HG02981 (cell line): ENCODE measurements around the gene AKT3.
A peak's percentile ranks its signal among the peaks of the same experiment; 100 is the strongest.
"Not testable (repeated sequence)": the region's sequence is repeated elsewhere in the genome, so short reads cannot be mapped to it uniquely, and the experiment has no call there.

ENCODE experiments used
- ATAC-seq: cut with Tn5 transposase; IDR thresholded peaks from one replicate; pipeline ENCODE4 v1.9.1; 2021; ENCODE audit warnings: mild to moderate bottlenecking, moderate library complexity; ENCODE audit not compliant: unreplicated experiment

The AKT3 gene

DNA sequence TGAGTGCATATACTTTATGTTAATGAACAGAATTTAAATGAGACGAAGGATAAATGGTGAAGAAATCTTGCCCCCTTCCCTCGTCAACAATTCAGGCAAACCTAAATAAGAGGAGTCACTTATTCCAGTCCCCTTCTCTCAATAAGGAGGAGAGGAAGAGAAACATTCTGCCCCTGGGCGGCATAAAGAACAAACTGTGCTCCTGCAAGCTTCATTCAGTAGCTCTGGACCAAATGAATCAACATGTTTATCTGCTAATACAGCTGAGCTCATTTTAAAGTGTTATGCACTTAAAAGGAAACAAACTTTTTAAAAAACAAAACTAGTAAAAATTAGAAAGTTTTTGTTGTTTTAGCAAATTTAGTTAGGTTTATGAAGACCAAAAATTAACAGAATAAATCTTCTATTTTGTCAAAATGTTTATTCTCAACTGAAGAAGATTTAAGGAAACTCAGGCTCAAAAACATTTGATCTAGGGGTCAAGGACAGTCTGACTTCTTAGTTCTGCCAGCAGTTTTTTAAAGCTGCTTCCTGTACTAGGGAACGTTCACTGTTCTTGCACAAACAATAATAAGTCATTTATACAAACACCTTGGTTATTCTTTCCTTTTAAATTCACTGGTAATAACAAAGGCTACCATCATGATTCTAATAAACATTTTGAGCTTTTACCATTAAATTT is 58.3 kb downstream of the AKT3 start:
- no peak for ATAC-seq

DNA sequence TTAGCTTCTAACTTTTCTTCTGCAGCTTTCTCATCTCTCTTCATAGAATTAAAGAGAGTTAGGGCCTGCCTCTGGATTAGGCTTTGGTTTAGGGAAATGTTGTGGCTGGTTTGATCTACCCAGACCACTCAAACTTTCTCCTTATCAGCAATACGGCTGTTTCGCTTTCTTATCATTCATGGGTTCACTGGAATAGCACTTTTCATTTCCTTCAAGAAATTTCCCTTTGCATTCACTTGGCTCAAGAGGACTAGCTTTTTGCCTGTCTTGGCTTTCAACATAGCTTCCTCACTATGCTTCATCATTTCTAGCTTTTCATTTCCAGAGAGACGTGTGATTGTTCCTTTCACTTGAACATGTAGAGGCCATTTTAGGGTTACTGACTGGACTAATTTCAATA is 59.6 kb downstream of the AKT3 start:
- ATAC-seq = no peak

- no peak for ATAC-seq
These were observed 63.5 kb downstream of the AKT3 start for GRCh38 chr1:243786531-243786930.

GRCh38 chr1:243784506-243784905 is 65.5 kb downstream of the AKT3 start:
- no peak for ATAC-seq

DNA sequence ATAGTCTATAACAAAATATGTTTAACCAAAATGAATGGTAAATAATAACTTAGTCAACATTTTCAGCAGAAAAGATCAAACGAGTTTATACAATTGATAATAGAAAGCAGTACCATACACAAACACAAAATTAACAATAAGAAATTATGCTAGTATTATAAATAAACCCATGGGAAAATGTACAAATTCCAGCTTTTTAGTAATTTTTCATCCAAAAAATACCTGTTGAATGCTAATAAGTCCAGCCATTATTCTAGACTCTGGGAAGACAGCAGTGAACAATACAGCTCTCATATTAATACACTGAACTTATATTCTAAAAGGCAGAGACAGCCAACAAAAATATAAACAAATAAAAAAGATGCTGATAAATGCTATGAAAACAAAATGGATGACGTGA is 66.3 kb downstream of the AKT3 start:
- no peak for ATAC-seq

GRCh38 chr1:243772361-243773050 is 77.5 kb downstream of the AKT3 start:
- not testable (repeated sequence) for ATAC-seq

- no peak for ATAC-seq
These were observed 79.2 kb downstream of the AKT3 start for GRCh38 chr1:243770860-243771259.

DNA sequence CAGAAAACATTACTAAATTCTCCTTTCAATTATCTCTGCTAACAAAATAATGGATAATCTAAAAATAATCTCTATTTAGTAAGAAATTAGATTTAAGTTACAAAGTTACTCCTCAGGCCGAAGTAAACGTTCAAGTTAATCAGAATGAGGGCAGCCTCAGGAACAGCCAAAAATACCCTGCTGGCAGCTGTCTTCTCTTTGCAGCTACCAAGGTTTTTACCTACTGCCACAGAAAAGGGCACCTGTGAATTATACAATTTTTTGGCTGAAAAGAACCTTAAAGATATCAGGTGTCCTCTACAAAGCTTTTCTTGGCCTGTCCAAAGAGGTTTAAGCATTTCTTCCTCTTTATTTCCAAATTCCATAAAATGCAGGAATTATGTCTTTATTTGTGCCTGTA is 84.4 kb downstream of the AKT3 start:
- no peak for ATAC-seq

- ATAC-seq = no peak
These were observed 86.2 kb downstream of the AKT3 start for GRCh38 chr1:243763806-243764205.

- no peak for ATAC-seq
These were observed 91.4 kb downstream of the AKT3 start for GRCh38 chr1:243758647-243759046.

DNA sequence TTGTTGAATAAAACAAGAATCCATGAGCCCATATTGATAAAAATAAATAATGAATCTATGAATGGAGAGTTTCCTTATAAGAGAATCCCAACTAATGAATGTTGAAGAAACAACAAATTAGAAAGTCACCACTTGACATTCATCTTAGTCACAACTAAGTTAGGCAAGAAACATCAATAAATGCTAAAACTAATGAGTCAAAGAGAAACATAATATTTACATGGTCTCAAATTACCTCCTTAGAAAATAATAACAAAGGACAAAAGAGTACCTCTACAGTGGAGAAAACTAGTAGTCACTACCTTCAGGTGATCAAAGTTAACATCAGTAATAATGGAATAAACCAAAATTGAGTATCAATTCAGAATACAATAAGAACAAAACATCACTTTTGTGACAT is 93.5 kb downstream of the AKT3 start:
- ATAC-seq = no peak

GRCh38 chr1:243754348-243754747 is 95.7 kb downstream of the AKT3 start:
- no peak for ATAC-seq

GRCh38 chr1:243751506-243751905 is 98.5 kb downstream of the AKT3 start:
- ATAC-seq = no peak

GRCh38 chr1:243748706-243749283 is 101.2 kb downstream of the AKT3 start:
- peak; percentile 97 for ATAC-seq

GRCh38 chr1:243748227-243748626 is 101.8 kb downstream of the AKT3 start:
- ATAC-seq = no peak

GRCh38 chr1:243746751-243747150 is 103.3 kb downstream of the AKT3 start:
- no peak for ATAC-seq

GRCh38 chr1:243745356-243745755 is 104.7 kb downstream of the AKT3 start:
- ATAC-seq = no peak

- ATAC-seq = no peak
These were observed 107.2 kb downstream of the AKT3 start for GRCh38 chr1:243742819-243743218.

GRCh38 chr1:243740255-243740999 is 109.6 kb downstream of the AKT3 start:
- ATAC-seq = no peak

- no peak for ATAC-seq
These were observed 110.6 kb downstream of the AKT3 start for GRCh38 chr1:243739335-243740003.

DNA sequence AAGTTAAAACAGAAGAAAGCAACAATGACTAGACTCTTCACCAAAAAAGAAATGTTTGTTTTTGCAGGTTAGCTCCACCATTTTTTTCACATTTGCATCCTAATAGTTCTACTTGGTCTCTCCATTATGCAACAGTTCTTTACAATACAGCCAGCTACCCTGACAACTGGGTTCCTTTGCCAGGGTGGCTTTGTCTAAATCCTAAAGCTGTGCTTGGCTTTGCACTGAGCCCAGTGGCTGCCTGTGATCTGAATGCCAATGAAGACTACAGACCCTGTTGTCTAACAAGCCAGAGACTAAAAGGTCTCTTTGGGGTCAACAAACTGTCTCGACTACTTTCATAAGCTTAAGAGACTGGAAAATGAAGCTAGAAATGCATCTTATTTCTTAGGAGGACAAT is 112.0 kb downstream of the AKT3 start:
- no peak for ATAC-seq
